ENCODE data around the gene SYT3.

SYT3 gene

GRCh38 chr19:50639121-50640112, at the start of gene SYT3:
TSS of gene SYT3 (minus strand) at chr19:50639881. CDS start at chr19:50637411, 2,470 bp downstream.
- DNase-seq (ENCODE audit: low spot score): no peak

GRCh38 chr19:50688766-50689165, 49.1 kb upstream of the SYT3 start:
- no peak for DNase-seq (ENCODE audit: low spot score)

- no peak for DNase-seq (ENCODE audit: low spot score)
Observed at GRCh38 chr19:50686310-50687032, 46.8 kb upstream of the SYT3 start.

GRCh38 chr19:50679177-50680125, 39.8 kb upstream of the SYT3 start:
- DNase-seq (ENCODE audit: low spot score): peak; percentile 77

- DNase-seq (ENCODE audit: low spot score): no peak
Observed at GRCh38 chr19:50678323-50678722, 38.6 kb upstream of the SYT3 start.

GRCh38 chr19:50677636-50678035, 38.0 kb upstream of the SYT3 start:
- DNase-seq (ENCODE audit: low spot score): no peak

GRCh38 chr19:50676625-50677197, 37.0 kb upstream of the SYT3 start:
- no peak for DNase-seq (ENCODE audit: low spot score)

- no peak for DNase-seq (ENCODE audit: low spot score)
Observed at GRCh38 chr19:50673118-50673517, 33.4 kb upstream of the SYT3 start.

- DNase-seq (ENCODE audit: low spot score): no peak
Observed at GRCh38 chr19:50670102-50670380, 30.4 kb upstream of the SYT3 start.

GRCh38 chr19:50669302-50670101, 29.8 kb upstream of the SYT3 start:
- peak; percentile 38 for DNase-seq (ENCODE audit: low spot score)

GRCh38 chr19:50668879-50669278, 29.2 kb upstream of the SYT3 start:
- DNase-seq (ENCODE audit: low spot score): no peak

GRCh38 chr19:50668416-50668815, 28.7 kb upstream of the SYT3 start:
- DNase-seq (ENCODE audit: low spot score): no peak

- no peak for DNase-seq (ENCODE audit: low spot score)
Observed at GRCh38 chr19:50667759-50668231, 28.1 kb upstream of the SYT3 start.

GRCh38 chr19:50667177-50667758, 27.6 kb upstream of the SYT3 start:
- no peak for DNase-seq (ENCODE audit: low spot score)

- DNase-seq (ENCODE audit: low spot score): no peak
Observed at GRCh38 chr19:50666346-50667176, 26.9 kb upstream of the SYT3 start.

GRCh38 chr19:50664204-50664603, 24.5 kb upstream of the SYT3 start:
- DNase-seq (ENCODE audit: low spot score): no peak

GRCh38 chr19:50663482-50663790, 23.8 kb upstream of the SYT3 start:
- peak; percentile 47 for DNase-seq (ENCODE audit: low spot score)

GRCh38 chr19:50662651-50663481, 23.2 kb upstream of the SYT3 start:
- DNase-seq (ENCODE audit: low spot score): no peak
